ENCODE measurements around the gene HHIPL1. TPM values are rescaled to one million over a fixed set of nuclear protein-coding genes. Genes with fewer than 3 reads are reported as not detected.
A peak's percentile ranks its signal among the peaks of the same experiment; 100 is the strongest.

Gene HHIPL1
- total RNA-seq, 2 donors from 2014 or later, result 3.0 to 3.4 TPM

- H3K27me3 ChIP-seq (ENCODE audit: control insufficient read depth, insufficient read depth, low read length, poor library complexity, severe bottlenecking), result peaks cover 12% of the 10 kb centered on the region
- no peaks in the 10 kb centered on the region for H3K36me3 Mint-ChIP-seq (ENCODE audit: low read depth)
- DNase-seq, result peak; percentile 98
- H3K36me3 ChIP-seq (ENCODE audit: control insufficient read depth, insufficient read depth, low read length), result no peaks in the 10 kb centered on the region
- peak overlapping the region; percentile 97 for H3K27ac Mint-ChIP-seq
- peaks cover 38% of the 10 kb centered on the region for H3K4me1 Mint-ChIP-seq
- peak overlapping the region; percentile 83 for H3K4me3 ChIP-seq (ENCODE audit: low read length)
- H3K9me3 ChIP-seq (ENCODE audit: control insufficient read depth, low read length), result no peaks in the 10 kb centered on the region
- peaks cover 30% of the 10 kb centered on the region for H3K4me1 ChIP-seq (ENCODE audit: control insufficient read depth, insufficient read depth, low read length)
- H3K4me3 Mint-ChIP-seq, result peak overlapping the region; percentile 75
- peak overlapping the region; percentile 98 for H3K27ac ChIP-seq (ENCODE audit: low read depth, low read length)
- no peak for TF ChIP-seq CTCF (conservative IDR thresholded peaks at IDR 0.05)
- peaks cover 39% of the 10 kb centered on the region for H3K27me3 Mint-ChIP-seq (ENCODE audit: insufficient read depth)
- 0% methylated on average over 6 to 65 of the region's 65 CpGs for WGBS, 2 experiments (ENCODE audit: insufficient coverage in 1 of 2, insufficient read length in 1 of 2)
- peak overlapping the region; percentile 76 for H3K9ac ChIP-seq (ENCODE audit: extremely low read depth, low read length, poor library complexity, severe bottlenecking)
- no peaks in the 10 kb centered on the region for H3K9me3 Mint-ChIP-seq
These were observed 40.6 kb upstream of the HHIPL1 start for GRCh38 chr14:99604278-99604765.

GRCh38 chr14:99604766-99605298 is 40.1 kb upstream of the HHIPL1 start:
- Mint-ChIP-seq H3K4me1 (peaks cover 34% of the 10 kb centered on the region), H3K36me3 (ENCODE audit: low read depth) (no peaks in the 10 kb centered on the region)
- 0% methylated on average over 23 to 50 of the region's 50 CpGs for WGBS, 2 experiments (ENCODE audit: insufficient coverage in 1 of 2, insufficient read length in 1 of 2)

GRCh38 chr14:99605299-99605961 is 39.5 kb upstream of the HHIPL1 start:
- Mint-ChIP-seq H3K9me3 (no peaks in the 10 kb centered on the region), H3K27me3 (ENCODE audit: insufficient read depth) (peaks cover 42% of the 10 kb centered on the region), H3K27ac (no peak overlapping the region), H3K4me1 (peaks cover 28% of the 10 kb centered on the region), H3K36me3 (ENCODE audit: low read depth) (no peaks in the 10 kb centered on the region), H3K4me3 (peak overlapping the region; percentile 75)
- 4 to 7% methylated on average over 17 to 38 of the region's 38 CpGs for WGBS, 2 experiments (ENCODE audit: insufficient coverage in 1 of 2, insufficient read length in 1 of 2)
- no peak for TF ChIP-seq CTCF (conservative IDR thresholded peaks at IDR 0.05)
- Histone ChIP-seq H3K27me3 (ENCODE audit: control insufficient read depth, insufficient read depth, low read length, poor library complexity, severe bottlenecking) (peaks cover 12% of the 10 kb centered on the region), H3K27ac (ENCODE audit: low read depth, low read length) (peak overlapping the region; percentile 98), H3K9ac (ENCODE audit: extremely low read depth, low read length, poor library complexity, severe bottlenecking) (peak overlapping the region; percentile 76), H3K9me3 (ENCODE audit: control insufficient read depth, low read length) (no peaks in the 10 kb centered on the region), H3K4me3 (ENCODE audit: low read length) (peak overlapping the region; percentile 83), H3K36me3 (ENCODE audit: control insufficient read depth, insufficient read depth, low read length) (no peaks in the 10 kb centered on the region), H3K4me1 (ENCODE audit: control insufficient read depth, insufficient read depth, low read length) (peaks cover 20% of the 10 kb centered on the region)
- peak; percentile 79 for DNase-seq

More at GRCh38 chr14:99604766-99605298, 40.1 kb upstream of the HHIPL1 start:
- Histone ChIP-seq H3K4me3 (ENCODE audit: low read length) (peak overlapping the region; percentile 83), H3K36me3 (ENCODE audit: control insufficient read depth, insufficient read depth, low read length) (no peaks in the 10 kb centered on the region), H3K27ac (ENCODE audit: low read depth, low read length) (peak overlapping the region; percentile 98), H3K9ac (ENCODE audit: extremely low read depth, low read length, poor library complexity, severe bottlenecking) (peak overlapping the region; percentile 76), H3K4me1 (ENCODE audit: control insufficient read depth, insufficient read depth, low read length) (peaks cover 26% of the 10 kb centered on the region), H3K27me3 (ENCODE audit: control insufficient read depth, insufficient read depth, low read length, poor library complexity, severe bottlenecking) (peaks cover 12% of the 10 kb centered on the region), H3K9me3 (ENCODE audit: control insufficient read depth, low read length) (no peaks in the 10 kb centered on the region)
- no peak for DNase-seq
- peak overlapping the region; percentile 97 for H3K27ac Mint-ChIP-seq
- peaks cover 42% of the 10 kb centered on the region for H3K27me3 Mint-ChIP-seq (ENCODE audit: insufficient read depth)
- H3K9me3 Mint-ChIP-seq, result no peaks in the 10 kb centered on the region
- peak overlapping the region; percentile 75 for H3K4me3 Mint-ChIP-seq
- TF ChIP-seq CTCF (conservative IDR thresholded peaks at IDR 0.05), result peak; percentile 16
